GM13976 (cell line): ENCODE measurements around the gene GDPD5.

Experiments used
- DNase-seq: peaks from one replicate; pipeline ENCODE4 v3.0.0; 2012; ENCODE audit warnings: low spot score
- in situ Hi-C: fragments of 300-500 bp; cut with MboI; formaldehyde crosslinking; loops from one replicate; pipeline ENCODE4 v1.12.0; 2022; ENCODE audit warnings: low sequenced_read_pairs, mixed read lengths, inconsistent platforms; ENCODE audit not compliant: unreplicated experiment
- TF ChIP-seq, protein P1 (sequence below): IDR thresholded peaks from 2 replicates; pipeline ENCODE4 v1.5.1; 2012; ENCODE audit warnings: borderline replicate concordance, mild to moderate bottlenecking; ENCODE audit not compliant: insufficient read depth; ENCODE audit errors: extremely low read depth, missing control alignments, control extremely low read depth

GDPD5 gene

DNA sequence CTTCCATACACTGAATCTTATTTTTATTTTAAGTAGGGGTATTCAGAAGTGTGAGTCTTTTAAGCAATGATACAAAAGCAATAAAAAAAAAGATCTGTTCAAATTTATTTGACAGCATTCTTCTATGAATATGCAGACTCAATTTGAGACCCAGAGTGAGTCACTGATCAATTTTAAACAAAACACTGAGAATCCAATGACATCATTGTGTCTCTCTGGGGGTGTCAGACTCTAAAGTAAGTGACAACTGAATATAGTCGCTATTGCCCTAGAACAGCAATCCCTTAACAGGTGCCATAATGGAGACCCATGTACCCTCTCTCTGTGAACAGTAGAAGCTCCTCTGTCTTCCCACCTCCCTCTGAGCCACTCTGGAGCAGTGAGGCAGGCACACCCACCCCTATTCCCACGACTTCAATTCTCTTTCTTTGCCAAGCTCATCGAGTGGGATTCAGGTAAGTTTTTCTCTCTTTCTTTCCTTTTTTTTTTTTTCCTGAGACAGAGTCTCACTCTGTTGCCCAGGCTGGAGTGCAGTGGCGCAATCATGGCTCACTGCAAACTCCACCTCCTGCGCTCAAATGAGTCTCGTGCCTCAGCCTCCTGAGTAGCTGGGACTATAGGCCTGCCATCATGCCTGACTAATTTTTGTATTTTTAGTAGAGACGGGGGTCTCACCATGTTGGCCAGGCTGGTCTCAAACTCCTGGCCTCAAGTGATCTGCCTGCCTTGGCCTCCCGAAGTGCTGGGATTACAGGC lies 131.5 kb downstream of the GDPD5 start:
- in situ Hi-C loops, result no loop called here
- DNase-seq, result no peak
- TF ChIP-seq, protein P1, sequence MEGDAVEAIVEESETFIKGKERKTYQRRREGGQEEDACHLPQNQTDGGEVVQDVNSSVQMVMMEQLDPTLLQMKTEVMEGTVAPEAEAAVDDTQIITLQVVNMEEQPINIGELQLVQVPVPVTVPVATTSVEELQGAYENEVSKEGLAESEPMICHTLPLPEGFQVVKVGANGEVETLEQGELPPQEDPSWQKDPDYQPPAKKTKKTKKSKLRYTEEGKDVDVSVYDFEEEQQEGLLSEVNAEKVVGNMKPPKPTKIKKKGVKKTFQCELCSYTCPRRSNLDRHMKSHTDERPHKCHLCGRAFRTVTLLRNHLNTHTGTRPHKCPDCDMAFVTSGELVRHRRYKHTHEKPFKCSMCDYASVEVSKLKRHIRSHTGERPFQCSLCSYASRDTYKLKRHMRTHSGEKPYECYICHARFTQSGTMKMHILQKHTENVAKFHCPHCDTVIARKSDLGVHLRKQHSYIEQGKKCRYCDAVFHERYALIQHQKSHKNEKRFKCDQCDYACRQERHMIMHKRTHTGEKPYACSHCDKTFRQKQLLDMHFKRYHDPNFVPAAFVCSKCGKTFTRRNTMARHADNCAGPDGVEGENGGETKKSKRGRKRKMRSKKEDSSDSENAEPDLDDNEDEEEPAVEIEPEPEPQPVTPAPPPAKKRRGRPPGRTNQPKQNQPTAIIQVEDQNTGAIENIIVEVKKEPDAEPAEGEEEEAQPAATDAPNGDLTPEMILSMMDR, result no peak

DNA sequence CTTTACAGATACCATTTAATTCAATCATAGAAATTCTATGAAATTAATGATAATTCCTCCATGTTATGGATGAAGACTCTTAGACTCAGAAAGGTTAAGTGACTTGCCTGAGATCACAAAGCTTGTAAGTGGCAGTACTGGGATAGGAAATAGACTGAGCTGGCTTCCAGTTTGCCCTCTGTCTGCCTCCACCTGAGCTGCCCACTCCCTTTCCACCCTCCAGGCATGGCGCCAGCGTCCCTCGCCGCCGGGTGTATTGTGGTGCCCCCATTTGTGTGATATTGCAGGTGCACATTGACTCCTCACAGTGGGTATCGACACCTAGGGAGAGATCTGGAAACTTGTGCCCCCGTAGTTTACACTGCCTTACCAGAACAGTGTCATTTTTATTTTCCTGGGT lies 135.8 kb downstream of the GDPD5 start:
- in situ Hi-C loops, result no loop called here
- TF ChIP-seq, protein P1, result no peak

DNA sequence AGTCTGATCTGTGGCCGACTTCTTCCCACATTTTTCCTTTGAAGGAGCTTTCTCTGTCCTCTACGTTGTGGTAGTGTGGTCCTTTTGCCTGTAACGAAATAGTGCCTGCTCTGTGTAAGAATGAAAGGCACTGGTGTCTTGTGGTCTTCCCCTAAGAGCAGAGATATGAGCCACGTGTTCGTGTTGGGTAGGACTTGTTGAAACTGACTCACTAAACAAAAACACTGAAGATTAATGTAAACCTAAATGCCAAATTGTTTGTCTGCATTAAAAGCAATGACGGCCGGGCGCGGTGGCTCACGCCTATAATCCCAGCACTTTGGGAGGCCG lies 136.5 kb downstream of the GDPD5 start:
- DNase-seq, result no peak
- TF ChIP-seq, protein P1, result no peak
- in situ Hi-C loops, result no loop called here

More for the DNA sequence above, 135.8 kb downstream of the GDPD5 start:
- DNase-seq, result no peak

DNA sequence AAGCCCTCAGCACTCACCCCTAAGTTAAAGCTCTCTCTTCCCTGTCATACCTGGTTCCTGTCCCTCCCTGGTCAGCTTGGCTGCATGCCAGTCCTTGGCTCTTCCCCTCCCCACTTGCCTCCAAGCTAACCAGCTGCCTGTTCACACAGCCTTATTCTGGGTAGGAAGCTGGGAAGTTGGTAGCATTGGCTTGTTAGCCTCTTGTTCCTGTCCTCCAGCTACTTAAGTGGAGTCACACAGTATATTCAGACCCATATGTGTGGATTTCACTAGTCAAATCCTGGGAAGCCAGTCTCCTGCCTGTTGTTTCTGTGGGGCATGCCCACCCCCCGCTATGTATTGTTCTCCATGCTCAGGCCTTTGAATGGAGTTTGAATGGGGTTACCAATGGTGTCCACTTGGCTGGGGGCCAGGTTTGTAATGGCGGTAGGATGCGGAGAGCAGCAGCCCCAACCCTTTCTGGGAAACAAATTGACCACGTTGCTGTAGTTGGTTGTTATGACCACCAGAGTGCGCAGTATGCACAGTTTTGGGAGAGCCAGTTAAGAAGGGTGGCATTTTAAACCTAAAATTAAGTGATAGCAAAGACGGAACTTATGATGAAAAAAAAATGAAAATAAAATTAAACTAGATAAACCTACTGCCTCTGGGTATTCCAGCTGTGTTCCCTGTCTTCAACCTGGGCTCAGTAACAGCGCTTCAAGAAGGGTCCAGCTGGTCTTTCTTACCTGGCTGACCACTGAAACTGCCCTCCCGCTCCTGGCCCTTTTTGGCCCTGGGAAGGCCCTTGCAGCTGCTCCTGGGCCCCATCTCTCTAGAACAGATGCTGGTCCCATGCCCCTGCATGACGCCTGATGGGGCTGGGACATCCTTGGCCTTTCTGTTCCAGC lies 137.1 kb downstream of the GDPD5 start:
- in situ Hi-C loops, result no loop called here
- TF ChIP-seq, protein P1, result peak; percentile 66
- DNase-seq, result peak; percentile 81

DNA sequence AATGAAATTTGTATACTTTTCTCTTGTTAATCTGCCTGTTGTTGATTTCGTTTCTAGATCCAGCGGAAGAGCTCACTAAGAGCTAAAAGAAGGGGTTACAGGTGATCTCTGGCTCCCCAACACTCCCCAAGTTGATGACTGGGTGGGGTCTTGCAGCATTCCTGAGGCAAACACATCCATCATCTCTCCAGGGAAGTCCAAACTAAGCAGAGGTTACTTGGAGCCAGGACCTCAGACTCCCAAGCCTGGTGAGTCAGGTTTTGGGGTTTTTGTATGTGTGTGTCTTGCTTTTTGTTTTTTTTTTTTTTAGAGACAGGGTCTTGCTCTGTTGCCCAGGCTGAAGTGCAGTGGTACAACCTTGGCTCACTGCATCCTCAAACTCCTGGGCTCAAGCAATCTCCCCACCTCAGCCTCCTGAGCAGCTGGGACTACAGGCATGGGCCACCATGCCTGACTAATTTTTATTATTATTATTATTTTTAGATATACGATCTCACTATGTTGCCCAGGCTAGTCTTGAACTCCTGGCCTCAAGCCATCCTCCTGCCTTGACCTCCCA lies 137.9 kb downstream of the GDPD5 start:
- in situ Hi-C loops, result no loop called here

DNA sequence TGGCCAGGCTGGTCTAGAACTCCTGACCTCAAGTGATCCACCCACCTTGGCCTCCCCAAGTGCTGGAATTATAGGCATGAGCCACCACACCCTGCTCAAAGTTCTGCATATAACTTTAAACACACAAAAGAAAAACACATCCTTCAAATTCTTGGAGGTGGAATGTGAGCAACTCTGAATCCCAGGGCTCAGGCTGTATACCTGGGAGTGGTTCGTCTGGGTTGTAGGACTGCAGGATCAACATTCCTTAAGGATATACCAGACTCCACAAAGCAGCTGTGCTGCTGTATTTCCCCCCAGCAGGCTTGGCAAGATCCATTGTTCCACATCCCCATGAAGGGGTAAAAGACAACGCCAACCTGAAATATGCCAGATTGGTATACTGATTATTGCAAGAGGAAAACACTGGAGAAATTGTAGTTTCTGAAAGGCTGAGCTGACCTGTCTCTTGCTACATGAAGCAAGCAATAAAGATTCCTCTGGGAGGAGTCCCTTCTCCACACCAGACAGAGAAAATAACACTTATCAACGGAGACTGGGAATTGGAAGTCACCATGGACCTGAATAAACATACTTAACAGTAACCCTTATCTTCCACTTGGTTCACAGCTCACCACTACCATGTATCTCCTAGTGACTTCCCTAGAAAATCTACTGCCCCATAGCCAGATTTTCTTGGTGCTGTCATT lies 138.7 kb downstream of the GDPD5 start:
- no peak for DNase-seq
- TF ChIP-seq, protein P1, result no peak
- in situ Hi-C loops, result no loop called here

More for the DNA sequence above, 137.9 kb downstream of the GDPD5 start:
- no peak for DNase-seq
- TF ChIP-seq, protein P1, result no peak
